Left forelimb (tissue), 1 donor: Measurements from ENCODE around the gene CNIH3.

Experiments
- DNase-seq: peaks from one replicate; pipeline ENCODE4 v3.0.0-alpha.2; 2018; ENCODE audit warnings: low spot score

Gene CNIH3

GRCh38 chr1:224721000-224721399 is 104.9 kb downstream of the CNIH3 start:
- no peak for DNase-seq

- DNase-seq, result no peak
These were observed 106.7 kb downstream of the CNIH3 start for GRCh38 chr1:224722838-224723237.

- no peak for DNase-seq
These were observed 108.4 kb downstream of the CNIH3 start for GRCh38 chr1:224724566-224724965.

- no peak for DNase-seq
These were observed 110.5 kb downstream of the CNIH3 start for GRCh38 chr1:224726441-224727182.

DNA sequence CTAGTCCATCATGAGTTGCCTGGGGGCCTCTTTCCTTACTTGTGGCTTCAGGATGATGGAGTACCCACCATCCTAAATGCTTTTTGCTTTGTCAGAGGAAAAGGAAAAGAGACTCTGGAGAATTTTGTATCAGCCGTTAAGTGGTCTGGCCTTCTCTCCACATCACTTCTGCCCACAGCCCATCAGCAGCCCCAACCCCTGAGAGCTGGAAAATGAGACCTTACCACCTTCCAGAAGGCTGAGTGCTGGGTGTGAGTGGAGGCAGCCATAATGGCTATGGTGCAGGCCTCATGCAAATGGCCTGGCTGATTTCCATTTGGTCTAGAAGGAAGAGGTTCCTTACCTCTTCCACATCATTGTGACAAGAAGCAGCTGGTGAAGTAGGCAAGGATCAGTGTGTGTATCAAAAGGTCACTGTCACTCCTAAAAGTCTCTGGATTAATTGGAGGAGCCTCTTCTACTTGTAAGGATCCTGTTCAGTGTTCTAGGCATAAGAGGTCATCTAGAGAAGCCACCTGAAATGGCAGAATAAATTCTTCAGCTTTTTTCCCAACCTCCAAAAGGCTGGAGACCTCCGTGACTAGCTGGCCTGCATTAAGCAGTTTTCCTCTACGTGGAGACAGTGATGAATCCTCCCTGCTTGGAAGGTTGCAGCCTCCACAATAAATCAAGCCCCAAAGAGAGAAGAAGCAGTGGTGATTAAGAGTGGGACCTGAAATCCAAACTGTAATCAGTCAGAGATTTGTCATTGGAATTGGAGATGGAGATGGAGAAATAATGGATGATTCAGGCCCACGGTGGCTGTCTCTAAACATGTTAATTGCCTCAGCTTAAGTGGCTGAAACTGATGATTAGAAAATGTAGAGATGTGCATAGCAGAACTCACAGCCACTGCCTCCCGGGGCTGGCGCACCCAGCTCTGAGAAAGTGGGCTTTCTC is 111.5 kb downstream of the CNIH3 start:
- DNase-seq, result no peak

GRCh38 chr1:224730540-224730939 is 114.4 kb downstream of the CNIH3 start:
- no peak for DNase-seq

DNA sequence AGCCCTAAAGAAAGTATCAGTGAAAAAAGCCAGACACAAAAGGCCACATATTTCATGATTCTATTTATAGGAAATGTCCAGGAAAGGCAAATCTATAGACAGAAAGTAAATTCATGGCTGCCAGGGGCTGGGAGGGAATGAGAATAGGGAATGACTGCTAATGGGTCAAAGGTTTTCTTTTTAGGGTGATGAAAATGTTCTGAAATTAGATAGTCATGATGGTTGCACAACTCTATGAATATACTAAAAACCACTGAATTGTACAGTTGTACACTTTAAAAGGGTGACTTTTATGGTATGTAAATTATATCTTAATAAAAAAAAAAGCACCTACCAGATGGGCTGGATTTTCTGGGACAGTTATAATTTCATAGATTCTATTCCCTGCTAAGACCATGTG is 114.8 kb downstream of the CNIH3 start:
- no peak for DNase-seq

DNA sequence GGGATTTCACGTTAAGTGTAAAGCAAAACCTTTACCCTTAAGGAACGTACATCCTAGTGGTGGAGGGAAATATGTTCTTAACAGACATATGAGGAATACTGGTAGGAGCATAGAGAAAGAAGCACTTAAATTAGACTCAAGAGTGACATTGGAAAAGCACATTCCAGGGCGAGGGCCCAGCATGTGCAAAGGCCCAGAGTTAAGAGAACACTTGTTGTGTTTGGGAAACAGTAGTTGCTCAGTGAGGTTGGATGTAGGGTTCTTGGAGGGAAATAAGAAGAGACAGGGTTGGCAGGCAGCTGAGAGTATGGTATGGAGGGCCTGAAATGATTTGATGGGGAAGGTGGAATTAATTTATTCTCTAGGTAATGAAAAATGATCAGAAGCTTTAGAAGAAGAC is 115.5 kb downstream of the CNIH3 start:
- no peak for DNase-seq

DNA sequence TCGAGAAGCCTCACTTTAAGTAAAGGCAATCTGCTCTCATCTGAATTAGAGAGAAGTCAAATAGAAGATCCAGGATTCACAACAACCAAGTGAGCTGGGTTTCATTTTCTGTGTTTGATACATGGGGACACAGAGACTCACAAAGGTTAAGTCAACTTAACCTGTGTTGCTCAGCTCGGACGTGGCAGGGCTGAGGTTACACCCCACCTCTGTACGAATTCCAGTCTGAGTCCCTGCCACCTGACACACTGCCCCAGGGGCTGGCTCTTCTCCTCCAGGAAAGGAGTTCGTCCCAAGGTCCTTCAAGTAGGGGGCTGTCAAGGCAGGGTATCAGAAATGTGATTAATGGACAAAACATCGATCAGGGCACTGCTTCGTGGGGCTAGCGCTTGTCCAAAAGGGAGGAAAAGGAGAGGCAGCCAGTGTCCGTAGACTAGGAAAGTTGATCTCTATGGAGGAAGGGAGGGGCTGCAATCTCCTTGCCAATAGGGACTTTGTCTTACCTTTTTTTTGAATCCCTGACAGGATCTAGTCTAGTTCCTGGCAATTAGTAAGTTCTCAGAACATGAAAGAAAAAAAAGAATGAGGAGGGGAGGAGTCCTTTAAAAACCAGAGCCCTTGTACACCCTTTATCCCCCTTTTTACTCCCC is 116.4 kb downstream of the CNIH3 start:
- DNase-seq, result no peak

GRCh38 chr1:224733027-224733911 is 117.2 kb downstream of the CNIH3 start:
- no peak for DNase-seq

DNA sequence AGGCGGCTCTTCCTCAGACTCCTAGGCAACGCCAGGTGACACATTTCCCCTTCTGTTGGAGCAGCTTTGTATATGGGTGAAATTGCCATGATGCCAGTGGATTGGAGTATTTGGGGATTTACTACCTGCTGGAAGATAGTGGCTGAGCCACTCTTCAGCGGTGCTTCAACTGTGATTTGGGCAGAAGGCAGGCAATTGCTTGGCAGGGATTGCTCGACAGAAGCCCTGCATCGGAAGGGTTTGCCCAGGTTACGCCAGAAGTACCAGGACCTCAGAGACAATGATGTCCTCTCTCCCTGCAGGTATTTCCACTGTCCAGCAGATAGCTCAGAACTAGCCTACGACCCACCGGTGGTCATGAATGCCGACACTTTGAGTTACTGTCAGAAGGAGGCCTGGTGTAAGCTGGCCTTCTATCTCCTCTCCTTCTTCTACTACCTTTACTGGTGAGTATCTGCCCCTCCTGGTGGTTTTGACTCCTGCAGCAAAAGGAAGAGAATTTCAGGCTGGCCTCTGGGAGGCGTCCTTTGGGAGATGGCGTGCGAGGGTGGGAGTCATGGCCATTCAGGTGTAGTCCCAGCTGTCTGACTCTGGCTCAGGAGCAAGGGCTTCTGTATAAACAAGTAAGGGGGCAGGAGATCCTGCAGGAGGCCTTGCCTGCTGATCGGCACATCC is 118.3 kb downstream of the CNIH3 start:
- DNase-seq, result no peak

- DNase-seq, result no peak
These were observed 119.0 kb downstream of the CNIH3 start for GRCh38 chr1:224735159-224735558.

- no peak for DNase-seq
These were observed 120.7 kb downstream of the CNIH3 start for GRCh38 chr1:224736619-224737352.

DNA sequence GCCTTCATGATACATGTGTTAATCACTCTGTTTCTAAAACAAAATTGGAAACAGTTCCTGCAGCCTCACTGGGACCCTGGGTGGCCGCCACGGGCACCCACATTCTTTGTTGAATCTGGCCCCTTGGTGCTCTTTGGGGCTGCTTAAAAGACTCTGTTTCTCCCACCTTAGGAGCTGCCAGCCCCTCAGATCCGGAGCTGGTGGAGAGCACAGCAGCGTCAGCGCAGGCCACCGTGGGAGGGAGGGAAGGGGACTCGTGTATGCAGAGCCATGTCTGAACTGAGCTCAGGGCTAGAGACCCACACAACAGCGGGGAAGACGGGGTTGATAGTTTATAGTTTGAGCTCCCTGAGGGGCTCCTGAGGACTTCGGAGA is 121.2 kb downstream of the CNIH3 start:
- DNase-seq, result no peak

GRCh38 chr1:224739303-224739996 is 123.3 kb downstream of the CNIH3 start:
- DNase-seq, result no peak

DNA sequence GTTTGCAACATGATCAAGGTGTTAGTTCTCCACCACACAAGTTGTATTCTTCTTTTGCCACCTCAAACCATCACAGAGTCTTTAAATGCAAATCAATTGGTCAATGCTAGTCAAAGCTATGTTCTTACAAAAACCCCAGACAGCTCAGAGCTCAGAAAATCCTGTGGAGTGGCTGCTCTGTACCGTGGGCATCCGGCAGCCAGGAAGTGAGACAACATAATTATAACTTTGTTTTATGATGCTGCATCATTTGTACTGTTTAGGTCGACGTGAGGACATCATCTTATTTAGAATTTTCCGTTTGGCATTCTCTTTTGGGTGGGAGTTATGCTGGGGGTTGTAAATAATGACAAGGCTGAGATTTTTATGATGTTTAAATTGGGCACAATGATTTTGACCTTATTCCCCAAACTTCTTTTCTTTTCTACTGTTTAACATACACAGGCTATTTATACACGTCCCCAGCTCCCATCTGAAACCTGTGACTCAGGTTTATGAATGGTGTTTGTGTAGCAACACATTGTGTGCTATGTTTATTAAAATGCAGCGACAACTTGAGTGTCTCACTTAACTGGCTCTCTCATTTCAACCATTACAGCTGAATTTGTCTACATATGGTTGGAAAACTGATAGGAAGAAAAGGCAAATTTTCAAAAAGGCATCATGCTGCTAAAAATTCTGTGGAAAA is 124.0 kb downstream of the CNIH3 start:
- no peak for DNase-seq

- no peak for DNase-seq
These were observed 124.6 kb downstream of the CNIH3 start for GRCh38 chr1:224740685-224741052.

DNA sequence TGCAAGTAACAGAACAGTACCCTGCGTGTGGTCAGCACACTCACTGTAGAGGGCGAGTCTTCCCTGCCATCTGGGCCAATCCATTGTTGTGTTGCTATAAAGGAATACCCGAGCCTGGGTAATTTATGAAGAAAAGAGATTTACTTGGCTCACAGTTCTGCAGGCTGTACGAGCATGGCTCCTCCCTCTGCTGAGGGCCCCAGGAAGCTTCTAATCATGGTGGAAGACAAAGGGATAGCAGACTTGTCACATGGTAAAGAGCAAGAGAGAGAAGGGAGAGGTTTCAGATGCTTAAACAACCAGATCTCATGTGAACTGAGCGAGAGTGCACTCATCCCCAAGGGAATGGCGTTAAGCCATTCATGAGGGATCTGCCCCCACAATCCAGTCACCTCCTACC is 126.2 kb downstream of the CNIH3 start:
- DNase-seq, result no peak

- no peak for DNase-seq
These were observed 127.6 kb downstream of the CNIH3 start for GRCh38 chr1:224743608-224744164.
